ENCODE results near the gene KIF18B.

Gene KIF18B

GRCh38 chr17:44961921-44962350 lies 14.4 kb upstream of the KIF18B start:
- TF ChIP-seq CTCF (conservative IDR thresholded peaks at IDR 0.05; ENCODE audit: low read depth, low read length), result peak; percentile 21
- no peak for DNase-seq (ENCODE audit: low read depth)
- no peak overlapping the region for H3K4me3 ChIP-seq (ENCODE audit: low read length)

DNA sequence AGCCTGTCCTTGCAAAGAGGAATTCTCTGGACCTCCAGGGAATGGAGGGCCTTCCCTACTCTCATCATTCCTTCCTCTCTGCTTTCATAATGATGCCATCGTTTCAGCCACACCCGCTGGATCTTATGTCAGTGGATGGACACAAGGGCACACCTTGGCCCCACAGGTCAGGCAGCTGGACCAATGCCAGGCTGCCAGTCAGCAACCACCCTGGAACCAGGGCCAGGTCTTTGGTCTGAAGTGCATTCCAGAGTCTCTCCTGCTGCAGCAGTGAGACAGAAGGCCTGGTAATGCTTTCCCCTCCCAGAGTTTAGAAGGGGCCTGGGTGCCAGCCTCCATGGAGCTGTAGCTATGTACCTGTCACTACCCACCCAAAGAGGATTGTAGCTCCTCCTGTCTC lies 13.1 kb upstream of the KIF18B start:
- H3K4me3 ChIP-seq (ENCODE audit: low read length), result no peak overlapping the region
- no peak for TF ChIP-seq CTCF (conservative IDR thresholded peaks at IDR 0.05; ENCODE audit: low read depth, low read length)
- DNase-seq (ENCODE audit: low read depth), result no peak

- H3K4me3 ChIP-seq (ENCODE audit: low read length), result no peak overlapping the region
- DNase-seq (ENCODE audit: low read depth), result no peak
- TF ChIP-seq CTCF (conservative IDR thresholded peaks at IDR 0.05; ENCODE audit: low read depth, low read length), result no peak
Observed at GRCh38 chr17:44959821-44960531, 12.4 kb upstream of the KIF18B start.

DNA sequence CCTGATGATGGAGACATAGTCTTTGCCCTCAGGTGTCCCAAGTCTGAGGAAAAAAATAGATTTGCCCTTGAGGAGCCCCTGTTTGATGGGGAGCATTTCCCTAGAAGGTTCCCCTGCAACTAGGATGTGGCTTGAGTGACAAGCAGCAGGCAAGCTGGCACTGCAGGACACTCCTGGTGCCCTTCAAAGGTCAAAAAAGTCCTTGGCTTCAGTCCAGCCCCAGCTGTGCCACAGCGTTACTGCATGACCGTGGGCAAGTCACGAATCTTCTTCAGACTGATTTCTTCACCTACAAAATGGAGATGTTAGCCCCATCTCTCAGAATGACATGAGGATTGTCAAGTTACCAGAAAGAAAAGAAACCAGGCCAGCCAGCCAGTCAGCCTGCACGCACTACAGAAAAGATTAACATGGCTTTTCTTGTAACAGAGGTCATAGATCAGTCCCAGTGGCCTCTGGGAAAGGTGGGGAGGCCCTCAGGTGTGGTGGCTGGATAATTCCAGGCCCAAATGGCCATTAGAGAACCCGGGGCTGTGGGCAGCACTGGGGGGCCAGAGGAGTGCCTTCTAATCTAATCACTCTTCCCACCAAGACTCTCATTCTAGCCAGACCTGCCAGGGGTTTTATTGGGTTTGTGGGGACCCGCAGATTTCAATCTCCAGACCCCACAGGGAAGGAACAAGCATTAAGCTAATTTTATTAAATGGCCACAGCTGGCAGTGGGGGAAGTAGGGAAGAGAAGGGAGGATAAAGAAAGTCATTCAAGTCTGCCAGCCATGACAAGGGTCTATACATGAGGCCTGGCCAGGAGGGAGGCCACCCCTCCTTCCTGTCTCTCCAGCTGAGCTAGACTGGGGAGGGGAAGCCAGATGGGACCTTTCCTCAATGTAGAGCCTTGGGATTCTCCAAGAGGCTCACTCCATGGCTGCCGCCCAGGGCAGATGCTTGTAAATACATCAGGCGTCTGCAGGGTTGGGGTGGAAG lies 9.7 kb upstream of the KIF18B start:
- no peak for TF ChIP-seq CTCF (conservative IDR thresholded peaks at IDR 0.05; ENCODE audit: low read depth, low read length)
- H3K4me3 ChIP-seq (ENCODE audit: low read length), result no peak overlapping the region
- no peak for DNase-seq (ENCODE audit: low read depth)

DNA sequence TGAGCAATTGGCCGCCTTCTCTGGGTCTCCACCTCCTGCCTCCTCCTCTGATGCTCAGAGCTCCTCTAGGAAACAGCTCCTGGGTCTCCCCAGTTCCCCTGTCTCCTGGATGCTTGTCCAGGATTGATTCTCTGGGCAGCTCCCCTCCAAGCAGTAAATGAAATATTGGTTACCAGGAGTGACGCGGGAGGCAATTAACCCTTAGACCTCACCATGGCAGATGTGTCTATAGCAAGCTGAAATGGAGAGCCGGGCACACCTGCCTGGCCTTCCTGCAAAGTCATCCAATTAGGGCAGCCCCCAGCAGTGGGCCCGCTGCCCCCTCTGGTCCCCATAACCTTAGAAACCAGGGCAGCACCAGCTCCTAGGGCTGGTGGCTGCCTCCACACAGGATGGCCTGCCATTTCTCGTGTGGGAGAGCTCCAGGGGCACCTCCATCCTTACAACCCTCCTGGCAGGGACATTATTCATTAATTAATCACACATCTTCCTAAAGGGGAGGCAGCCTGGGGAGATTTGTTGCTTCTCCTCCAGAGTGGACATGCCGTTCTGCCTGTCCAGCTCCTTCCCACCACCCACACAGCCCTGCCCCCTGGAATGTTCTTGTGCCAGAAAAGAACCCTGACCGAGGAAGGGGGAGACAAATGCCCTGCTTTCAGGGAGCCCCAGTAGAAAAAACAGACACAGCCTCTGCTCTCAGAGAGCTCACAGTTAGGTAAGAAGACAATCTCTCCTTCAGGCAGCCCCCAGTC lies 8.3 kb upstream of the KIF18B start:
- no peak for TF ChIP-seq CTCF (conservative IDR thresholded peaks at IDR 0.05; ENCODE audit: low read depth, low read length)
- no peak for DNase-seq (ENCODE audit: low read depth)

GRCh38 chr17:44952946-44953475 lies 5.4 kb upstream of the KIF18B start:
- DNase-seq (ENCODE audit: low read depth), result no peak
- no peak for TF ChIP-seq CTCF (conservative IDR thresholded peaks at IDR 0.05; ENCODE audit: low read depth, low read length)
- no peak overlapping the region for H3K4me3 ChIP-seq (ENCODE audit: low read length)

More for the DNA sequence above, 8.3 kb upstream of the KIF18B start:
- no peak overlapping the region for H3K4me3 ChIP-seq (ENCODE audit: low read length)
